ENCODE measurements around the gene FAM217B.

The FAM217B gene

DNA sequence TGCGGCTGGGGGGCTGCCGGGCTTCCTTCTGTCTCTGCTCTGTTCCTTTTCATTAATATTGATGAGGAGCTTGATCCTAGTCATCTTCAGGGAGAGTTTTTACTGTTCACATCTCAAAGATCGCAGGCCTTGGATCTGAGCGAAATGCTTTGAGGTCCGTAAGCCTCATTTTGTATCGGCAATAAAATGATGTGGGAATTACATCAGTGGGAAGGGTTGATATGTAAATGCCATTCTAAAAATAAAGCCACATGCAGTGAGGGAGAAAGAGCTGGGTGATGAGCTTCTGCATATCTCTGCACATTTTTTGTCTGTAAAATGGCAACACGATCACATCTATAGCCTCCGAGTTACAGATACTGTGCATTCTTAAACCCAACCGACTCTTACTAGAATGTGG lies 42.9 kb downstream of the FAM217B start:
- no peak for DNase-seq

DNA sequence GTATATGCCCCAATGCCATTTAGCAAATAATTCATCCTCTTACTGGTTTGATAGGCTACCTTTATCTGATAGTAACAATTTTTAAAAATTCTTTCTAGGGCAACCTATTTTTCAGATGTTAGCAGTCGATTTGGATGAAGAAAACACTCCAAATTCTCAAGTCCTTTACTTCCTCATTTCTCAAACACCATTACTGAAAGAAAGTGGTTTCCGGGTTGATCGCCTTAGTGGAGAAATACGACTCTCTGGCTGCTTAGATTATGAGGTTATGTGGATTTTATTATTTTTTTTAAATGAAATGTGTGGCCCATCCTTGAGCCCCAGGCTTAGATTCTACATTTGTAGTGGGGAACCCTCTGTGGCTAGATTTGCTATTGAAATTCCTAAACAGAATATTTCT lies 44.4 kb downstream of the FAM217B start:
- no peak for DNase-seq

- no peak for DNase-seq
These were observed 45.0 kb downstream of the FAM217B start for GRCh38 chr20:59985164-59985563.

DNA sequence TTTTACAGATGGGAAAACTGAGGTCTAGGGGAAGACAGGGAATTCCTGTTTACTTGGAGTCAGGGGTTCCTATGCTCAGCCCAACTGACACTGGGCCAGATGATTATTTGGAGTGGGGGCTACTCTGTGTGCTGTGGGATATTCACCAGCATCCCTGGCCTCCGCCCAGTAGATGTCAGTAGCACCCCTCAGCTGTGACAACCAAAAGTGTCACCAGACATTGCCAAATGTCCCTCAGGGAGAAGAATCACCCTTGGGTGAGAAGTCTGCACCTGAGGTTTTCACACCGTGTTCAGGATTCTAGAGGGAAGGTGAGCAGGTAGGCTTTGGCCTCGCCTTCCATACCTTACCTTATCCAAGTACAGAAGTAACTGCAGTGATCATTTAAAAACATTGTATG lies 45.7 kb downstream of the FAM217B start:
- DNase-seq: no peak

- no peak for DNase-seq
These were observed 46.9 kb downstream of the FAM217B start for GRCh38 chr20:59987135-59987534.

- DNase-seq: no peak
These were observed 48.0 kb downstream of the FAM217B start for GRCh38 chr20:59988141-59988540.

- DNase-seq: no peak
These were observed 52.4 kb downstream of the FAM217B start for GRCh38 chr20:59992526-59993084.

DNA sequence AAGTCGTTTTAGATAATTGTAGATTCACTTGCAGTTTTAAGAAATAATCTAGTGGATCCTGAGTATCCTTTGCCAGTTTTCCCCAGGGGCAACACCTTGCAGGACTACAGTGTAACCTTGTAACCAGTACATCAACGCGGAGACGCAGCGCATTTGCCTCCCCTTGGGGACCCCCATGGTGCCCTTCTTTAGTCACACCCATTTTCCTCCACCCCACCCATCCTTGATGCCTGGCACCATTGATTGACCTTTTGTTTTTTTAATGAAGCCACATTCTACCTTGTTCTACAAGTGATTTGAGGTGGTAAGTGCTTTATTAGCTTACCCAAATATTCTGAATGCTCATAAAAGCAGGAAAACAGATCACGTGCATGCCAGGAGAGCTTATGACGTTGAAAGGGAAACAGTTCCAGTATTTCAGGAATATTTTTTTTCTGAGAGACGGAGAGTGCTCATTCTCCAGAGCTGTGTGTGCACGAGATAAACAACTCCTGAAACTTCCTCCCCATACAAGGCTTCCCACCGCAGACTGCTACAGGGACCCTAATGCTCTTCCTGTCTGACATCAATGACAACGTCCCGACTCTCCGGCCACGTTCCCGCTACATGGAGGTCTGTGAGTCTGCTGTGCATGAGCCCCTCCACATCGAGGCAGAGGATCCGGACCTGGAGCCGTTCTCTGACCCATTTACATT lies 53.7 kb downstream of the FAM217B start:
- no peak for DNase-seq

- DNase-seq: no peak
These were observed 54.5 kb downstream of the FAM217B start for GRCh38 chr20:59994697-59995122.

DNA sequence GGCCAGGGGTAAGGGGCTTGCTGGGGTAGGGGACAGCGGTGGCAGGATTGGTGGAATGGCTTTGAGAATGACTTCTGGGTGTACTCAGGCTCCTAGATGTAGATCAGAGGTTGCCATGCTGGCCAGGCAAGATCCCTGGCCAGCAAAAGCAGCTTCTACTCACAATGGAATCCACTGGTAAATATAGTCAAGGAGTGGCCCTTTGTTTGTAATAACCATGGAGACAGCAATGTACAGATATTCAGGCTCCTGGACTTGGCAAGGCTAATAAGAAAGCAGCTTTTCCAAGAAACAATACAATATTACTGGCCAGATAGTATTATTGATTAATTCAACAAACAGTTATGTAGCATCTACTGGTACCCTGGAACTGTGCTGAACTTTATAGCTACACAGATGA lies 55.9 kb downstream of the FAM217B start:
- no peak for DNase-seq

GRCh38 chr20:59997896-59998295 lies 57.7 kb downstream of the FAM217B start:
- no peak for DNase-seq
